Lower leg skin (tissue), 3 donors: ENCODE results near the gene SPEM3.

ENCODE experiments used
- POLR2A ChIP-seq, 2 donors: fragments of 450-650 bp; IDR thresholded peaks; one replicate each; pipeline ENCODE4 v1.6.1; 2016 to 2017; ENCODE audit warnings: antibody characterized with exemption in 2 of 2, mild to moderate bottlenecking in 1 of 2, moderate library complexity in 1 of 2
- TF ChIP-seq, protein P1 (sequence below), 3 donors: fragments of 450-650 bp; IDR thresholded peaks; one replicate each; pipeline ENCODE4 v1.5.1; 2016; ENCODE audit warnings: antibody characterized with exemption in 3 of 3, mild to moderate bottlenecking in 3 of 3, moderate library complexity in 2 of 3

DNA sequence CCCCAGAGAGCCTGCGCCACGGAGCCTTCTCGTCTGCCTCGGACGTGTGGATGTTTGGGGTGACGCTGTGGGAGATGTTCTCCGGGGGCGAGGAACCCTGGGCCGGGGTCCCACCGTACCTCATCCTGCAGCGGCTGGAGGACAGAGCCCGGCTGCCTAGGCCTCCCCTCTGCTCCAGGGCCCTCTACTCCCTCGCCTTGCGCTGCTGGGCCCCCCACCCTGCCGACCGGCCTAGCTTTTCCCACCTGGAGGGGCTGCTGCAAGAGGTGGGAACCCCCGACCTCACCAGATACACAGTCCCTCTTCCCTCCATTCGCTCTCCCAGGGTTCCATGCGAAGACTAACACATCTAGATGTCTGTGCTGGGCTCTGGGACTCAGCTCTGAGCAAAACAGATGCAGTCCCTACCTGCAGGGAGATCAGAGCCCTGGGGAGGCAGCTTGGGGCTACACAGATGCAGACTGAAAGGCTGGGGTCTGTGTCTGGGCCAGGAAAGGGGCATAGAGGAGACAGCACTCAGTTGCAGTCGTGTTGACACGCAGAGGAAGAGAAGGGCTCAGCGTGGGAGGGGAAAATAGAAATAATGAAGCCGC, 44.1 kb upstream of the SPEM3 start:
- TF ChIP-seq POLR2A (IDR thresholded peaks at IDR 0.05) = no peak
- TF ChIP-seq, protein P1, sequence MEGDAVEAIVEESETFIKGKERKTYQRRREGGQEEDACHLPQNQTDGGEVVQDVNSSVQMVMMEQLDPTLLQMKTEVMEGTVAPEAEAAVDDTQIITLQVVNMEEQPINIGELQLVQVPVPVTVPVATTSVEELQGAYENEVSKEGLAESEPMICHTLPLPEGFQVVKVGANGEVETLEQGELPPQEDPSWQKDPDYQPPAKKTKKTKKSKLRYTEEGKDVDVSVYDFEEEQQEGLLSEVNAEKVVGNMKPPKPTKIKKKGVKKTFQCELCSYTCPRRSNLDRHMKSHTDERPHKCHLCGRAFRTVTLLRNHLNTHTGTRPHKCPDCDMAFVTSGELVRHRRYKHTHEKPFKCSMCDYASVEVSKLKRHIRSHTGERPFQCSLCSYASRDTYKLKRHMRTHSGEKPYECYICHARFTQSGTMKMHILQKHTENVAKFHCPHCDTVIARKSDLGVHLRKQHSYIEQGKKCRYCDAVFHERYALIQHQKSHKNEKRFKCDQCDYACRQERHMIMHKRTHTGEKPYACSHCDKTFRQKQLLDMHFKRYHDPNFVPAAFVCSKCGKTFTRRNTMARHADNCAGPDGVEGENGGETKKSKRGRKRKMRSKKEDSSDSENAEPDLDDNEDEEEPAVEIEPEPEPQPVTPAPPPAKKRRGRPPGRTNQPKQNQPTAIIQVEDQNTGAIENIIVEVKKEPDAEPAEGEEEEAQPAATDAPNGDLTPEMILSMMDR (IDR thresholded peaks at IDR 0.05) = no peak
